Adrenal gland (tissue), 5 donors: ENCODE results near the gene TCERG1.

ENCODE experiments used
- POLR2A ChIP-seq, 2 donors: fragments of 450-650 bp; IDR thresholded peaks; one replicate each; pipeline ENCODE4 v1.6.1; 2017; ENCODE audit warnings: antibody characterized with exemption in 2 of 2, mild to moderate bottlenecking in 2 of 2, moderate library complexity in 1 of 2
- TF ChIP-seq, protein P1 (sequence below), 6 experiments: fragments of 450-650 bp in 4 of 6; fragments of 200-600 bp in 2 of 6; sonication (generic) in 1 of 6; IDR thresholded peaks; 1 replicate in 5 of 6; 2 replicates in 1 of 6; pipeline versions ENCODE4 v1.5.1 to v1.8.0; 2016 to 2021; ENCODE audit warnings: antibody characterized with exemption in 6 of 6, mild to moderate bottlenecking in 2 of 6, moderate library complexity in 1 of 6
- donor health status: DM: no; HTN: no; CAD: no.

DNA sequence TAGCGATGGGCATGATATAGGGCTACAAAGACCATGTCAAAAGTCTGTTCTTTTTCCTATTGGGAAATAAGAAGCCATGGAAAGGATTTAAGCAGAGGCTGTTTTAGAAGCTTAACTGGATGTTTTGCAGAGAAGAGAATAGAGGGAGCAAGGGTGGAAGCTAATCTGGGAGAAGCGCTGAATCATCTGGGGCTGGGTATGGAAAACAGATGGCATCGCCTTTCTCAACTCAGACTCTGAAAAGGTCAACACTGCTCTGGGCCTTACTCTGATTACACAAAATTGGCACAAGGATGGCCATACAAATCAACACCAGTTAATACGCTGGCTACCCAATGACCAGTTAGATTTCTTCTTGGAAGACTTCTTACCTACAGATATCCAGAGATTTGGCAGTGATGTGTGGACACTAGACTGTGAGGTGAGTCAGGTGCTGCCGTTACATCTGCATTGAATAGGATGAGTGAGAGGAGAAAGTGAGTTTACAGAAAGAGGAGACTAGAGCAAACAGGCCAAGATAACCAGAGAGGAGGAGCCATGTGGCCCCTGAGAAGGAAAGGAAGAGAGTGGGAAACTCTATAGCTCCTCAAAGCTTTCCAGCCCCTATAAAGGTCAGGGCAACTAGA, 6.2 kb upstream of the TCERG1 start:
- TF ChIP-seq, protein P1, sequence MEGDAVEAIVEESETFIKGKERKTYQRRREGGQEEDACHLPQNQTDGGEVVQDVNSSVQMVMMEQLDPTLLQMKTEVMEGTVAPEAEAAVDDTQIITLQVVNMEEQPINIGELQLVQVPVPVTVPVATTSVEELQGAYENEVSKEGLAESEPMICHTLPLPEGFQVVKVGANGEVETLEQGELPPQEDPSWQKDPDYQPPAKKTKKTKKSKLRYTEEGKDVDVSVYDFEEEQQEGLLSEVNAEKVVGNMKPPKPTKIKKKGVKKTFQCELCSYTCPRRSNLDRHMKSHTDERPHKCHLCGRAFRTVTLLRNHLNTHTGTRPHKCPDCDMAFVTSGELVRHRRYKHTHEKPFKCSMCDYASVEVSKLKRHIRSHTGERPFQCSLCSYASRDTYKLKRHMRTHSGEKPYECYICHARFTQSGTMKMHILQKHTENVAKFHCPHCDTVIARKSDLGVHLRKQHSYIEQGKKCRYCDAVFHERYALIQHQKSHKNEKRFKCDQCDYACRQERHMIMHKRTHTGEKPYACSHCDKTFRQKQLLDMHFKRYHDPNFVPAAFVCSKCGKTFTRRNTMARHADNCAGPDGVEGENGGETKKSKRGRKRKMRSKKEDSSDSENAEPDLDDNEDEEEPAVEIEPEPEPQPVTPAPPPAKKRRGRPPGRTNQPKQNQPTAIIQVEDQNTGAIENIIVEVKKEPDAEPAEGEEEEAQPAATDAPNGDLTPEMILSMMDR (IDR thresholded peaks at IDR 0.05) = no peak
- TF ChIP-seq POLR2A (IDR thresholded peaks at IDR 0.05) = no peak
